ENCODE data around the gene TSPAN3. TPM values are rescaled to one million over a fixed set of nuclear protein-coding genes. Genes with fewer than 3 reads are reported as not detected.

Gene TSPAN3
- total RNA-seq, 1 donor from 2014 or later, result 352 TPM

DNA sequence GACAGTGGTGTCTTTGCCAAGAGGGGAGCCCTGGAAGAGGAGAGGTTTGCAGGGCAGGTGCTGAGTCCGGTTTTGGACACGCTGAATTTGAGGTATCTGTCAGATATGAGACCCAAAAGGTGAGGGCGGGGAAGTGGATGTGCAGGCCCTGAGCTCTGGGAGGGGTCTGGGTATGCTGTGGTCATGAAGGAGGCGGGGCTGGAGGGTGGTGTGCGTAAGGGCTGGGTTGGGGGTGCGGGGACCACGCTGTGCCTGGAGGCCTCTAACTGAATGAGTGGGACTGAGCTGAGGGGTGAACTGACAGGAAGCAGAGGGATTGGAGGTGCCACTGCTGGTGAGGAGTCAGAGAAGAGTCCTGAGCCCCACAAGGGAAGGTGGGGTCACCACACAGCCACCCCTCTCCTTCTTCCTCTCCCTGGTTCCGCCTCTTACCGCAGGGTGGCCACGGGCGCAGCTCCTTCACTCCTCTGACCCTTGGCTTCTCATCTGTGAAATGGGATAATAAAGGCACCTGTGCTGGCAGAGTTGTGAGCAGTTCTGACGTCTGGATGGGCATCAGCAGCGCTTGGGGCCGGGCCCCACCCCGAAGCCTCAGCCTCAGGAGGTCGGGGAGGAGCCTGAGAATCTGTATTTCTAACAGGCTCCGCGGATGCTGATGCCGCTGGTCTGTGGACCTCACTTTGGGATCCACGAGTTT, 47.2 kb downstream of the TSPAN3 start:
- no peak overlapping the region for H3K27ac Mint-ChIP-seq
- no peak for DNase-seq (ENCODE audit: low spot score, unreplicated experiment)
- TF ChIP-seq, protein P1, sequence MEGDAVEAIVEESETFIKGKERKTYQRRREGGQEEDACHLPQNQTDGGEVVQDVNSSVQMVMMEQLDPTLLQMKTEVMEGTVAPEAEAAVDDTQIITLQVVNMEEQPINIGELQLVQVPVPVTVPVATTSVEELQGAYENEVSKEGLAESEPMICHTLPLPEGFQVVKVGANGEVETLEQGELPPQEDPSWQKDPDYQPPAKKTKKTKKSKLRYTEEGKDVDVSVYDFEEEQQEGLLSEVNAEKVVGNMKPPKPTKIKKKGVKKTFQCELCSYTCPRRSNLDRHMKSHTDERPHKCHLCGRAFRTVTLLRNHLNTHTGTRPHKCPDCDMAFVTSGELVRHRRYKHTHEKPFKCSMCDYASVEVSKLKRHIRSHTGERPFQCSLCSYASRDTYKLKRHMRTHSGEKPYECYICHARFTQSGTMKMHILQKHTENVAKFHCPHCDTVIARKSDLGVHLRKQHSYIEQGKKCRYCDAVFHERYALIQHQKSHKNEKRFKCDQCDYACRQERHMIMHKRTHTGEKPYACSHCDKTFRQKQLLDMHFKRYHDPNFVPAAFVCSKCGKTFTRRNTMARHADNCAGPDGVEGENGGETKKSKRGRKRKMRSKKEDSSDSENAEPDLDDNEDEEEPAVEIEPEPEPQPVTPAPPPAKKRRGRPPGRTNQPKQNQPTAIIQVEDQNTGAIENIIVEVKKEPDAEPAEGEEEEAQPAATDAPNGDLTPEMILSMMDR (IDR thresholded peaks at IDR 0.05; ENCODE audit: unreplicated experiment), result no peak
- H3K4me1 Mint-ChIP-seq (ENCODE audit: low read depth), result no peaks in the 10 kb centered on the region
- no peak overlapping the region for H3K4me3 Mint-ChIP-seq (ENCODE audit: low read depth)
- H3K36me3 Mint-ChIP-seq (ENCODE audit: insufficient read depth), result no peaks in the 10 kb centered on the region
- peaks cover 34% of the 10 kb centered on the region for H3K27me3 Mint-ChIP-seq
- H3K9me3 Mint-ChIP-seq (ENCODE audit: low read depth), result no peaks in the 10 kb centered on the region

GRCh38 chr15:77022646-77023575, 48.0 kb downstream of the TSPAN3 start:
- H3K4me1 Mint-ChIP-seq (ENCODE audit: low read depth), result no peaks in the 10 kb centered on the region
- DNase-seq (ENCODE audit: low spot score, unreplicated experiment), result no peak
- H3K27me3 Mint-ChIP-seq, result peaks cover 34% of the 10 kb centered on the region
- H3K9me3 Mint-ChIP-seq (ENCODE audit: low read depth), result no peaks in the 10 kb centered on the region
- TF ChIP-seq, protein P1 (IDR thresholded peaks at IDR 0.05; ENCODE audit: unreplicated experiment), result no peak
- no peak overlapping the region for H3K27ac Mint-ChIP-seq
- H3K36me3 Mint-ChIP-seq (ENCODE audit: insufficient read depth), result no peaks in the 10 kb centered on the region
- no peak overlapping the region for H3K4me3 Mint-ChIP-seq (ENCODE audit: low read depth)

- DNase-seq (ENCODE audit: low spot score, unreplicated experiment), result no peak
- H3K27ac Mint-ChIP-seq, result no peak overlapping the region
Observed at GRCh38 chr15:77021803-77022381, 49.0 kb downstream of the TSPAN3 start.

GRCh38 chr15:77021088-77021481, 49.8 kb downstream of the TSPAN3 start:
- Mint-ChIP-seq H3K9me3 (ENCODE audit: low read depth) (no peaks in the 10 kb centered on the region), H3K4me3 (ENCODE audit: low read depth) (no peak overlapping the region), H3K4me1 (ENCODE audit: low read depth) (no peaks in the 10 kb centered on the region), H3K27ac (no peak overlapping the region), H3K27me3 (peaks cover 27% of the 10 kb centered on the region), H3K36me3 (ENCODE audit: insufficient read depth) (no peaks in the 10 kb centered on the region)
- TF ChIP-seq, protein P1 (IDR thresholded peaks at IDR 0.05; ENCODE audit: unreplicated experiment), result no peak
- DNase-seq (ENCODE audit: low spot score, unreplicated experiment), result no peak

More at GRCh38 chr15:77021803-77022381, 49.0 kb downstream of the TSPAN3 start:
- Mint-ChIP-seq H3K27me3 (peaks cover 27% of the 10 kb centered on the region), H3K4me1 (ENCODE audit: low read depth) (no peaks in the 10 kb centered on the region), H3K4me3 (ENCODE audit: low read depth) (no peak overlapping the region), H3K36me3 (ENCODE audit: insufficient read depth) (no peaks in the 10 kb centered on the region), H3K9me3 (ENCODE audit: low read depth) (no peaks in the 10 kb centered on the region)
- TF ChIP-seq, protein P1 (IDR thresholded peaks at IDR 0.05; ENCODE audit: unreplicated experiment), result no peak
